SK-N-SH (cell line): ENCODE results near the gene MT2A. TPM values are rescaled to one million over a fixed set of nuclear protein-coding genes. Genes with fewer than 3 reads are reported as not detected.

Source experiments
- CTCF ChIA-PET: fragments of 300-600, 350-600 bp; formaldehyde crosslinking; extraction: SDS; loops from one replicate; lab custom pipeline; 2021; lab: Yijun Ruan, JAX
- POLR2A ChIA-PET: fragments of 350-600 bp; sonication (Branson Sonifier 250); formaldehyde crosslinking; extraction: SDS; loops from one replicate; lab custom pipeline; 2020; ENCODE audit warnings: antibody characterized with exemption, inconsistent platforms; lab: Yijun Ruan, JAX
- DNase-seq: peaks from one replicate; pipeline ENCODE4 v3.0.0; 2012
- H2AFZ ChIP-seq: fragments of 200-600 bp; sonication (generic); 2 replicates; pipeline ENCODE4 v1.8.1; 2016; ENCODE audit warnings: antibody characterized with exemption, mild to moderate bottlenecking, low read depth
- H3F3A ChIP-seq: fragments of 200-600 bp; sonication (generic); replicated peaks from 2 replicates; pipeline ENCODE3; 2016; ENCODE audit warnings: antibody characterized with exemption, mild to moderate bottlenecking; ENCODE audit not compliant: insufficient read depth
- H3K27ac ChIP-seq, 2 experiments: fragments of 200-500 bp in 1 of 2; fragments of 200-600 bp in 1 of 2; sonication (Bioruptor generic) in 1 of 2; sonication (generic), shearing (Covaris generic) in 1 of 2; 2 replicates each; pipeline versions ENCODE4 v1.5.1 to v1.6.1; 2014 to 2016; ENCODE audit warnings: low read depth in 2 of 2, inconsistent platforms in 1 of 2, low read length in 1 of 2, mild to moderate bottlenecking in 1 of 2, mixed read lengths in 1 of 2
- H3K27me3 ChIP-seq: fragments of 200-600 bp; sonication (generic), shearing (Covaris generic); 2 replicates; pipeline ENCODE4 v1.6.1; 2016; ENCODE audit warnings: mixed run types; ENCODE audit not compliant: insufficient read depth
- H3K36me3 ChIP-seq, 2 experiments: fragments of 200-500 bp in 1 of 2; fragments of 200-600 bp in 1 of 2; sonication (Bioruptor generic) in 1 of 2; sonication (generic) in 1 of 2; replicated peaks in 1 of 2; 2 replicates each; pipeline versions ENCODE3 to v1.5.1; 2014 to 2016; ENCODE audit warnings: low read length in 1 of 2, mild to moderate bottlenecking in 1 of 2; ENCODE audit not compliant: insufficient read depth in 2 of 2, control insufficient read depth in 1 of 2
- H3K4me1 ChIP-seq, 2 experiments: fragments of 200-500 bp in 1 of 2; fragments of 200-600 bp in 1 of 2; sonication (Bioruptor generic) in 1 of 2; sonication (generic), shearing (Covaris generic) in 1 of 2; 2 replicates each; pipeline versions ENCODE4 v1.5.1 to v1.6.1; 2014 to 2016; ENCODE audit warnings: low read depth in 1 of 2, low read length in 1 of 2, mixed run types in 1 of 2; ENCODE audit not compliant: insufficient read depth in 2 of 2, control insufficient read depth in 1 of 2
- H3K4me2 ChIP-seq: fragments of 200-600 bp; sonication (generic), shearing (Covaris generic); 2 replicates; pipeline ENCODE4 v1.6.1; 2017; ENCODE audit warnings: mixed run types
- H3K4me3 ChIP-seq, 2 experiments: fragments of 200-500 bp in 1 of 2; fragments of 200-600 bp in 1 of 2; sonication (Bioruptor generic) in 1 of 2; sonication (generic), shearing (Covaris generic) in 1 of 2; 2 replicates each; pipeline versions ENCODE4 v1.5.1 to v1.8.1; 2014 to 2016; ENCODE audit warnings: low read depth in 2 of 2, inconsistent platforms in 1 of 2, low read length in 1 of 2, mild to moderate bottlenecking in 1 of 2, mixed read lengths in 1 of 2, moderate library complexity in 1 of 2
- H3K79me2 ChIP-seq: fragments of 200-600 bp; sonication (generic); 2 replicates; pipeline ENCODE4 v1.8.1; 2017; ENCODE audit warnings: mild to moderate bottlenecking; ENCODE audit not compliant: insufficient read depth
- H3K9ac ChIP-seq: fragments of 200-600 bp; sonication (generic); 2 replicates; pipeline ENCODE4 v1.6.1; 2017; ENCODE audit warnings: mixed run types
- H3K9me2 ChIP-seq: fragments of 200-600 bp; sonication (generic); 2 replicates; pipeline ENCODE4 v1.6.1; 2017; ENCODE audit warnings: mixed run types
- H3K9me3 ChIP-seq: fragments of 200-600 bp; sonication (generic); 2 replicates; pipeline ENCODE4 v1.6.1; 2017; ENCODE audit warnings: mixed run types, mild to moderate bottlenecking, moderate library complexity
- H4K20me1 ChIP-seq: fragments of 200-600 bp; sonication (generic); 2 replicates; pipeline ENCODE4 v1.6.1; 2017; ENCODE audit warnings: mild to moderate bottlenecking, mixed run types; ENCODE audit not compliant: insufficient read depth
- CHD2 ChIP-seq: fragments of 150-350 bp; IDR thresholded peaks from 2 replicates; pipeline ENCODE4 v1.6.1; 2018; ENCODE audit warnings: low read length; ENCODE audit not compliant: partially characterized antibody
- FOSL2 ChIP-seq: IDR thresholded peaks from 2 replicates; pipeline ENCODE4 v1.4.0; 2012; ENCODE audit warnings: low read depth, mild to moderate bottlenecking, moderate library complexity, borderline replicate concordance
- FOXJ3 ChIP-seq: sonication (generic); formaldehyde crosslinking; IDR thresholded peaks from 2 replicates; pipeline ENCODE4 v1.5.1; 2020; ENCODE audit warnings: mild to moderate bottlenecking, missing genetic modification reagents
- GABPA ChIP-seq: IDR thresholded peaks from 2 replicates; pipeline ENCODE4 v1.4.0; 2012; ENCODE audit warnings: low read depth, mild to moderate bottlenecking
- JUND ChIP-seq: IDR thresholded peaks from 2 replicates; pipeline ENCODE4 v1.4.0; 2012
- MEF2A ChIP-seq: IDR thresholded peaks from 2 replicates; pipeline ENCODE4 v1.4.0; 2012; ENCODE audit warnings: low read depth, borderline replicate concordance
- RCOR1 ChIP-seq: fragments of 150-350 bp; IDR thresholded peaks from 2 replicates; pipeline ENCODE4 v1.6.1; 2017; ENCODE audit warnings: antibody characterized with exemption, low read length
- SMC3 ChIP-seq: IDR thresholded peaks from 2 replicates; pipeline ENCODE4 v1.6.1; 2012; ENCODE audit warnings: low read depth, low read length, improper control_type of control experiment
- TAF1 ChIP-seq: IDR thresholded peaks from 2 replicates; pipeline ENCODE4 v1.6.1; 2012; ENCODE audit warnings: low read depth, mild to moderate bottlenecking, low read length, moderate library complexity, borderline replicate concordance
- YY1 ChIP-seq: IDR thresholded peaks from 2 replicates; pipeline ENCODE4 v1.4.0; 2012; ENCODE audit warnings: low read depth, mild to moderate bottlenecking
- WGBS: methylation state at CpG from one replicate; pipeline ENCODE4 v1.1.6; 2017; ENCODE audit warnings: low lambda C conversion rate; 5-methylcytosine and 5-hydroxymethylcytosine counted together
- polyA plus RNA-seq, 3 experiments: library from polyadenylated mRNA; depleted of rRNA; stranded (reverse); fragments of >200 nt; gene quantifications; 2 replicates each; pipeline ENCODE4 v1.2.3, GENCODE V29; 2012
- TF ChIP-seq, protein P1 (sequence below): IDR thresholded peaks from 2 replicates; pipeline ENCODE4 v1.6.1; 2012; ENCODE audit warnings: mild to moderate bottlenecking, low read depth, low read length, moderate library complexity
- TF ChIP-seq, protein P2 (sequence below): fragments of 150-350 bp; IDR thresholded peaks from 2 replicates; pipeline ENCODE4 v1.6.1; 2016; ENCODE audit warnings: mild to moderate bottlenecking, low read depth, low read length
- TF ChIP-seq, protein P3 (sequence below): IDR thresholded peaks from 2 replicates; pipeline ENCODE4; 2012
- TF ChIP-seq, protein P4 (sequence below): IDR thresholded peaks from 2 replicates; pipeline ENCODE4 v1.4.0; 2012; ENCODE audit warnings: low read depth, borderline replicate concordance

MT2A gene
- polyA plus RNA-seq, 1 of the 3 experiments (the other 2 are of a cell fraction), result 133 TPM

DNA sequence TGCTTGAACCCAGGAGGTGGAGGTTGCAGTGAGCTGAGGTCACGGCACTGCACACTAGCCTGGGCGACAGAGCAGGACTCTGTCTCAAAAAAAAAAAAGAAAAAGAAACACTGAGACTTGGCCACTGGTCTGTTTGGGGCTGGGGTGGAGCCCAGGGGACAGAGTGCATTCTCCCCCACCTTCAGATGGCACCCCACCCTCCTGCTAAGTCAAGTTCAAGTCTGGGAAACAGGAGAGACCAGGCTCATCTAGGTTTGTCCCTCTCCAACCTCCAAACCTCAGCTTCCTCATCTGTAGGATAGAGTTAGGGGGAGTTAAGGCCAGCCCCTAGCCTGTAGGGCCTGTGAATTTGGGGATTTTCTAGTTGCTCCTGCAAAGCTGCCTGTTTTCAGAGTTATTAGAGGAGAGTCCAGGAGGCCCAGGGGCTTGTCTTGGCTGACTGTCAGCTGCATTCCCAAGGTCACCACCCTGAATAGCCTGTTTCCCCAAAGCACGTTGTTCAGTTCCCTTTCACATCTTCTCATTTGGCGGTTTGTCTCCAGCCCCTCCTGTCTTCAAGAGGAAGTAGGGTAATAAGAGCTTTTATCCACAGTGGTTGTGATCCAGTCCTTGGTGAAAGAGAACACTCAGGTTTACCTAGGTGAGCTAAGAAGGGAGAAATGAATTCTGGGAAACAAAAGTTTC, 16.9 kb upstream of the MT2A start:
- H4K20me1 ChIP-seq, result no peaks in the 10 kb centered on the region
- no peaks in the 10 kb centered on the region for H3K9me3 ChIP-seq
- H3K27me3 ChIP-seq, result no peaks in the 10 kb centered on the region; the same call in 1 of the 2 replicates
- H3K9ac ChIP-seq, result no peak overlapping the region
- no peak overlapping the region for H3K27ac ChIP-seq
- POLR2A ChIA-PET, result interaction anchor here (0.6 kb wide), 1 partner anchor 72 kb away, joined by 3 read pairs; no protein-coding TSS in a partner anchor
- no peaks in the 10 kb centered on the region for H3K36me3 ChIP-seq
- no peak overlapping the region for H3K4me3 ChIP-seq
- H3F3A ChIP-seq, result no peaks in the 10 kb centered on the region
- no peaks in the 10 kb centered on the region for H3K9me2 ChIP-seq
- no peaks in the 10 kb centered on the region for H3K79me2 ChIP-seq
- peaks cover 0 to 8% of the 10 kb centered on the region in 2 experiments; a peak in 1 of 4 replicates for H3K4me1 ChIP-seq
- DNase-seq, result no peak
- H3K4me2 ChIP-seq, result no peak overlapping the region
- TF ChIP-seq, protein P1, sequence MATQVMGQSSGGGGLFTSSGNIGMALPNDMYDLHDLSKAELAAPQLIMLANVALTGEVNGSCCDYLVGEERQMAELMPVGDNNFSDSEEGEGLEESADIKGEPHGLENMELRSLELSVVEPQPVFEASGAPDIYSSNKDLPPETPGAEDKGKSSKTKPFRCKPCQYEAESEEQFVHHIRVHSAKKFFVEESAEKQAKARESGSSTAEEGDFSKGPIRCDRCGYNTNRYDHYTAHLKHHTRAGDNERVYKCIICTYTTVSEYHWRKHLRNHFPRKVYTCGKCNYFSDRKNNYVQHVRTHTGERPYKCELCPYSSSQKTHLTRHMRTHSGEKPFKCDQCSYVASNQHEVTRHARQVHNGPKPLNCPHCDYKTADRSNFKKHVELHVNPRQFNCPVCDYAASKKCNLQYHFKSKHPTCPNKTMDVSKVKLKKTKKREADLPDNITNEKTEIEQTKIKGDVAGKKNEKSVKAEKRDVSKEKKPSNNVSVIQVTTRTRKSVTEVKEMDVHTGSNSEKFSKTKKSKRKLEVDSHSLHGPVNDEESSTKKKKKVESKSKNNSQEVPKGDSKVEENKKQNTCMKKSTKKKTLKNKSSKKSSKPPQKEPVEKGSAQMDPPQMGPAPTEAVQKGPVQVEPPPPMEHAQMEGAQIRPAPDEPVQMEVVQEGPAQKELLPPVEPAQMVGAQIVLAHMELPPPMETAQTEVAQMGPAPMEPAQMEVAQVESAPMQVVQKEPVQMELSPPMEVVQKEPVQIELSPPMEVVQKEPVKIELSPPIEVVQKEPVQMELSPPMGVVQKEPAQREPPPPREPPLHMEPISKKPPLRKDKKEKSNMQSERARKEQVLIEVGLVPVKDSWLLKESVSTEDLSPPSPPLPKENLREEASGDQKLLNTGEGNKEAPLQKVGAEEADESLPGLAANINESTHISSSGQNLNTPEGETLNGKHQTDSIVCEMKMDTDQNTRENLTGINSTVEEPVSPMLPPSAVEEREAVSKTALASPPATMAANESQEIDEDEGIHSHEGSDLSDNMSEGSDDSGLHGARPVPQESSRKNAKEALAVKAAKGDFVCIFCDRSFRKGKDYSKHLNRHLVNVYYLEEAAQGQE, result no peak
- TF ChIP-seq, protein P2, sequence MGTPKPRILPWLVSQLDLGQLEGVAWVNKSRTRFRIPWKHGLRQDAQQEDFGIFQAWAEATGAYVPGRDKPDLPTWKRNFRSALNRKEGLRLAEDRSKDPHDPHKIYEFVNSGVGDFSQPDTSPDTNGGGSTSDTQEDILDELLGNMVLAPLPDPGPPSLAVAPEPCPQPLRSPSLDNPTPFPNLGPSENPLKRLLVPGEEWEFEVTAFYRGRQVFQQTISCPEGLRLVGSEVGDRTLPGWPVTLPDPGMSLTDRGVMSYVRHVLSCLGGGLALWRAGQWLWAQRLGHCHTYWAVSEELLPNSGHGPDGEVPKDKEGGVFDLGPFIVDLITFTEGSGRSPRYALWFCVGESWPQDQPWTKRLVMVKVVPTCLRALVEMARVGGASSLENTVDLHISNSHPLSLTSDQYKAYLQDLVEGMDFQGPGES, result no peak
- TF ChIP-seq FOSL2, result no peak
- TF ChIP-seq YY1, result no peak
- TF ChIP-seq, protein P3, sequence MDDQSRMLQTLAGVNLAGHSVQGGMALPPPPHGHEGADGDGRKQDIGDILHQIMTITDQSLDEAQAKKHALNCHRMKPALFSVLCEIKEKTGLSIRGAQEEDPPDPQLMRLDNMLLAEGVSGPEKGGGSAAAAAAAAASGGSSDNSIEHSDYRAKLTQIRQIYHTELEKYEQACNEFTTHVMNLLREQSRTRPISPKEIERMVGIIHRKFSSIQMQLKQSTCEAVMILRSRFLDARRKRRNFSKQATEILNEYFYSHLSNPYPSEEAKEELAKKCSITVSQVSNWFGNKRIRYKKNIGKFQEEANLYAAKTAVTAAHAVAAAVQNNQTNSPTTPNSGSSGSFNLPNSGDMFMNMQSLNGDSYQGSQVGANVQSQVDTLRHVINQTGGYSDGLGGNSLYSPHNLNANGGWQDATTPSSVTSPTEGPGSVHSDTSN, result no peak
- no peak for TF ChIP-seq JUND
- no peak for TF ChIP-seq MEF2A
- TF ChIP-seq, protein P4, sequence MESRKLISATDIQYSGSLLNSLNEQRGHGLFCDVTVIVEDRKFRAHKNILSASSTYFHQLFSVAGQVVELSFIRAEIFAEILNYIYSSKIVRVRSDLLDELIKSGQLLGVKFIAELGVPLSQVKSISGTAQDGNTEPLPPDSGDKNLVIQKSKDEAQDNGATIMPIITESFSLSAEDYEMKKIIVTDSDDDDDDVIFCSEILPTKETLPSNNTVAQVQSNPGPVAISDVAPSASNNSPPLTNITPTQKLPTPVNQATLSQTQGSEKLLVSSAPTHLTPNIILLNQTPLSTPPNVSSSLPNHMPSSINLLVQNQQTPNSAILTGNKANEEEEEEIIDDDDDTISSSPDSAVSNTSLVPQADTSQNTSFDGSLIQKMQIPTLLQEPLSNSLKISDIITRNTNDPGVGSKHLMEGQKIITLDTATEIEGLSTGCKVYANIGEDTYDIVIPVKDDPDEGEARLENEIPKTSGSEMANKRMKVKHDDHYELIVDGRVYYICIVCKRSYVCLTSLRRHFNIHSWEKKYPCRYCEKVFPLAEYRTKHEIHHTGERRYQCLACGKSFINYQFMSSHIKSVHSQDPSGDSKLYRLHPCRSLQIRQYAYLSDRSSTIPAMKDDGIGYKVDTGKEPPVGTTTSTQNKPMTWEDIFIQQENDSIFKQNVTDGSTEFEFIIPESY, result no peak
- no peak for TF ChIP-seq RCOR1
- TF ChIP-seq FOXJ3 (CRISPR knock-in tag), result no peak
- TF ChIP-seq GABPA, result no peak
- TF ChIP-seq TAF1, result no peak
- TF ChIP-seq CHD2, result no peak
- no peak for TF ChIP-seq SMC3
- TF ChIP-seq, all 33 proteins: peak for 0
- 82% methylated on average over 4 of the region's 4 CpGs for WGBS
- H2AFZ ChIP-seq, result no peak overlapping the region
- CTCF ChIA-PET, result interaction anchor here (1.0 to 4.1 kb wide), 5 partner anchors 10 to 111 kb away, joined by 3 to 28 read pairs (median 11); no protein-coding TSS in a partner anchor
